Body of pancreas (tissue), 4 donors: ENCODE data around the gene PCDHB1. TPM values are rescaled to one million over a fixed set of nuclear protein-coding genes. Genes with fewer than 3 reads are reported as not detected.

Source experiments
- ATAC-seq: fragments of 150-250 bp; one replicate; pipeline ENCODE4 v1.9.1; 2016
- DNase-seq, 4 donors: peaks; one replicate each; pipeline ENCODE4 v3.0.0-alpha.2; 2019
- H3K27ac ChIP-seq, 4 donors: fragments of 200-600 bp; sonication (generic); 1 replicate in 3 of 4; 2 replicates in 1 of 4; pipeline versions ENCODE4 v1.5.1 to v1.6.1; 2016 to 2019; ENCODE audit warnings: mild to moderate bottlenecking in 1 of 4, mixed read lengths in 1 of 4, moderate library complexity in 1 of 4
- H3K27me3 ChIP-seq, 2 donors: fragments of 200-600 bp; sonication (generic); one replicate each; pipeline ENCODE4 v1.6.0; 2016; ENCODE audit warnings: mild to moderate bottlenecking in 1 of 2
- H3K36me3 ChIP-seq, 2 donors: fragments of 200-600 bp; sonication (generic); replicated peaks in 1 of 2; 2 replicates each; pipeline ENCODE4 v1.5.1; 2016; ENCODE audit warnings: low read depth in 2 of 2; ENCODE audit not compliant: insufficient read depth in 1 of 2
- H3K4me1 ChIP-seq: fragments of 200-600 bp; sonication (generic); one replicate; pipeline ENCODE4 v1.6.0; 2016
- H3K4me3 ChIP-seq, 2 donors: fragments of 200-600 bp; sonication (generic); 1 replicate in 1 of 2; 2 replicates in 1 of 2; pipeline ENCODE4 v1.5.1; 2016 to 2019
- H3K9me3 ChIP-seq, 3 donors: fragments of 200-600 bp; sonication (generic); 1 replicate in 2 of 3; 2 replicates in 1 of 3; pipeline ENCODE4 v1.5.1; 2016
- POLR2A ChIP-seq, 3 donors: fragments of 450-650 bp; IDR thresholded peaks; one replicate each; pipeline ENCODE4 v1.6.1; 2016; ENCODE audit warnings: antibody characterized with exemption in 3 of 3, mild to moderate bottlenecking in 2 of 3
- WGBS, 2 donors: methylation state at CpG; one replicate each; pipeline ENCODE4 v1.1.5; 2017; 5-methylcytosine and 5-hydroxymethylcytosine counted together
- intact Hi-C: fragments of 100-400 bp; cut with DNase I; formaldehyde crosslinking; loops from one replicate; pipeline ENCODE4 v1.15.1; 2023
- total RNA-seq, 2 donors: library from RNA; depleted of rRNA; stranded (reverse); fragments of >200 nt; gene quantifications; one replicate each; pipeline ENCODE4 v1.1.0, GENCODE V29; 2016
- TF ChIP-seq, protein P1 (sequence below), 7 experiments: fragments of 450-650 bp in 4 of 7; fragments of 200-600 bp in 3 of 7; sonication (generic) in 3 of 7; IDR thresholded peaks; one replicate each; pipeline ENCODE4 v1.5.1; 2016 to 2019; ENCODE audit warnings: antibody characterized with exemption in 7 of 7

PCDHB1 gene
- total RNA-seq, 2 donors from 2014 or later = 0.26 to 0.66 TPM

DNA sequence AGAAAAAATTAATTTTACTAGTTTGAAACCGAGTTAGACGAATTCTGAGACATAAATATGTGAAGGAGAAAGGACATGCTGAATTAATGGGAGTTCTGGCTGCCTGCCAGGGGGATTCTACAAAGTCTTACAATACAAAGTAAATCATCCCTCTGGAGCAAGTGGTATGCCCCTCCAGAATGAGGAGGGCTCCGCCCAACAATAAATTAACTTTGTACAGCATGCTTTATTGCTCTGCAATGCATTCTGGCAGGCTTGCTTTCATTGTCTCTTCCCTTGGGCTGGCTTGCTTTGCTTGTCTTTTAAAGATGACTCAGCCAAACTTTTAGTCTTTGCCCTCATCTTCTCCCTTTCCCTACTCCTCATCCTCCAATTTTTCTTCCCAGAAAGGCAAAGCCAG lies 11.7 kb upstream of the PCDHB1 start:
- no peak for TF ChIP-seq POLR2A (IDR thresholded peaks at IDR 0.05)
- TF ChIP-seq, protein P1, sequence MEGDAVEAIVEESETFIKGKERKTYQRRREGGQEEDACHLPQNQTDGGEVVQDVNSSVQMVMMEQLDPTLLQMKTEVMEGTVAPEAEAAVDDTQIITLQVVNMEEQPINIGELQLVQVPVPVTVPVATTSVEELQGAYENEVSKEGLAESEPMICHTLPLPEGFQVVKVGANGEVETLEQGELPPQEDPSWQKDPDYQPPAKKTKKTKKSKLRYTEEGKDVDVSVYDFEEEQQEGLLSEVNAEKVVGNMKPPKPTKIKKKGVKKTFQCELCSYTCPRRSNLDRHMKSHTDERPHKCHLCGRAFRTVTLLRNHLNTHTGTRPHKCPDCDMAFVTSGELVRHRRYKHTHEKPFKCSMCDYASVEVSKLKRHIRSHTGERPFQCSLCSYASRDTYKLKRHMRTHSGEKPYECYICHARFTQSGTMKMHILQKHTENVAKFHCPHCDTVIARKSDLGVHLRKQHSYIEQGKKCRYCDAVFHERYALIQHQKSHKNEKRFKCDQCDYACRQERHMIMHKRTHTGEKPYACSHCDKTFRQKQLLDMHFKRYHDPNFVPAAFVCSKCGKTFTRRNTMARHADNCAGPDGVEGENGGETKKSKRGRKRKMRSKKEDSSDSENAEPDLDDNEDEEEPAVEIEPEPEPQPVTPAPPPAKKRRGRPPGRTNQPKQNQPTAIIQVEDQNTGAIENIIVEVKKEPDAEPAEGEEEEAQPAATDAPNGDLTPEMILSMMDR (IDR thresholded peaks at IDR 0.05) = no peak
- Histone ChIP-seq H3K36me3 (no peaks in the 10 kb centered on the region), H3K4me1 (peaks cover 8% of the 10 kb centered on the region), H3K27me3 (no peaks in the 10 kb centered on the region), H3K9me3 (no peaks in the 10 kb centered on the region), H3K27ac (peak overlapping the region in 3 of 4 donors; percentile 89 to 92 (median 90)), H3K4me3 (peak overlapping the region in 1 of 2 donors; percentile 2)
- peak; percentile 3 to 22 (median 14) for DNase-seq
- no peak for ATAC-seq
- intact Hi-C loops = no loop called here
- 33 to 39% methylated on average over 3 of the region's 3 CpGs for WGBS, 2 donors

DNA sequence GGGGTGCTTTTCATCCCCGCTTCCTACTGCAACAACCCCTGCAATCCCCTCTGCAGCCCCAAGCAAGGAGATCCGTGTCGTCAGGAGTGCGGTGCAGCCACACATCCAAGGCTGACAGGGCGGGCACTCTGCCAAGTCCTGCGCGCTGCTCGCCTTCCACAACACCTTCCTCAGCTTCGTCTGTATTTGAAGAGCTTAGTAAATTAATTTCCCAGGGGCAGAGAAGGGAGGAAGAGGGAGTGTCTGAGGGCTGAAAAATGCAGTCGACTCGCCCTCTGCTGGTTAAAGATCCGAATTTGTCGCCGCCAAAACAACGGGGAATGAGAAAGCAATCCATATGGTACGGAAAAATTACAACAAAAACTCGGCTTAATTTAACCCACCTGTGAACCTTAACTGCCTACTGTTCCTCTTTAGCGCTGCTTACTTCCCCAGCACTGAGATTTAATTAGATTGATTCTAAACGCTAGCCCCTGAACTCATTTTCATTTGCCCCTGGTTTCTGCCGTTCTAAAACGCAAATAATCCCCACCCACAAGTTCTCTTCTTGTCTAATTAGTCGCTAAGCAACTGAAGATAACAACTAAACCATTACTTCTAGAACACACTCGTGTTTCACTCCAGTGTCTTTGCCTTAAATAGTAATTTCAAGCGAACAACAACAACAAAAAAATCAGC lies 10.9 kb upstream of the PCDHB1 start:
- H3K27ac ChIP-seq = peak overlapping the region; percentile 73 to 92 (median 90)
- ATAC-seq (peak; percentile 70), DNase-seq (peak; percentile 64 to 74 (median 72))
- peak overlapping the region; percentile 2 to 19 for H3K4me3 ChIP-seq
- 4 to 7% methylated on average over 24 of the region's 24 CpGs for WGBS, 2 donors
- intact Hi-C loops = no loop called here
- H3K9me3 ChIP-seq = no peaks in the 10 kb centered on the region
- no peaks in the 10 kb centered on the region for H3K27me3 ChIP-seq
- no peaks in the 10 kb centered on the region for H3K36me3 ChIP-seq
- TF ChIP-seq, protein P1 (IDR thresholded peaks at IDR 0.05) = peak; percentile 17 to 85 (median 63)
- TF ChIP-seq POLR2A (IDR thresholded peaks at IDR 0.05) = no peak
- H3K4me1 ChIP-seq = peaks cover 8% of the 10 kb centered on the region

DNA sequence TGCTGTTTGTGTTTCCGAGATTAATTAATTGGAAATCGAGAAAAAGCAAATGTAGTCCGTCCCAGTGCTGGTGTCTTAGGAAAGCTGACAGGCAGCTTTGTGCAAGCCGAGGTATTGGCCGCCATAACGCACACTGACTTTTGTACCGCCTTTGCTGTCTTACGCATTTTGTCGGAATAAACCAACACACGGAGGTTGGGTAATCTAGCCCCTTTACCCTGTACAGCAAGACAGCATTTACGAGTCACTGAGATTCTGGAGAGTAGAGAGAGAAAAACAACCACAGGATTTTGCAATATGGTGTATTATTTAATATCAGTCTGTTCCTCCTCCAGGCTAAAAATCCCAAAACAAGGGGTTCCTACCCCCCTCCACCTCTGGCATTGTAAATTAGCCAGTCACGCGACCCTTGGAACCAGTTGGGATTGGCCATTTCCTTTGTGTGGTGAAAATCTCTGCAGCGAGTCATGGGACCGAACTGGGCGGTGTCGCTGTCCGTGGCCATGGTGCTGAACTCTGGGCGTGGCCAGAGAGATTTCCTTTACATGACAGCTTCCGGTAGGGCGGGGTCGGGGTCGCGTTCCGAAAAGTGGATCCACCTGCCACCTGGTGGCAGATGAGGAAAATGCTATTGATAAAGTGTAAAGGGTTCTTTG lies 10.3 kb upstream of the PCDHB1 start:
- no peaks in the 10 kb centered on the region for H3K36me3 ChIP-seq
- ATAC-seq (peak; percentile 96), DNase-seq (peak; percentile 98 to 99 (median 98))
- TF ChIP-seq POLR2A (IDR thresholded peaks at IDR 0.05) = peak; percentile 87 to 99 (median 98)
- TF ChIP-seq, protein P1 (IDR thresholded peaks at IDR 0.05) = peak; percentile 59 to 96 (median 87)
- H3K9me3 ChIP-seq = no peaks in the 10 kb centered on the region
- H3K27me3 ChIP-seq = no peaks in the 10 kb centered on the region
- peaks cover 8% of the 10 kb centered on the region for H3K4me1 ChIP-seq
- intact Hi-C loops = no loop called here
- H3K4me3 ChIP-seq = peak overlapping the region; percentile 2 to 19
- peak overlapping the region; percentile 73 to 92 (median 90) for H3K27ac ChIP-seq
- 3 to 5% methylated on average over 25 of the region's 25 CpGs for WGBS, 2 donors

DNA sequence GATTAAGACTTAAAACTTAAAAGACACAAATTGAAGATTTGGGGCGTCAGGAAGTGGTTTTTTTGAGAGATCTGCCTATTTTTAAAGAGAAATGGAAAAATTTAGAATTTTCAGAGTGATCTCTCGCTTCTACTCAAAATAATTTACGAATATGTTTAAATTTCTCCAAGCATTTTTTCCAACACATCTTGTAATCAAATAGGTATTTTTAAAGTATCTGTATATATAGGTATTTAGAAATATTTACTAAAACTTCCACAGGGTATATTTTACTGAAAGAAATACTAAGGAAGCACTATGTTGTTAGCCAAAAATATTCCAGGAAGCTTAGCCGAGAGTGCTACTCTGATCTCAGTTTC lies 9.8 kb upstream of the PCDHB1 start:
- no peaks in the 10 kb centered on the region for H3K27me3 ChIP-seq
- DNase-seq (no peak), ATAC-seq (no peak)
- intact Hi-C loops = no loop called here
- no peak overlapping the region for H3K4me3 ChIP-seq
- TF ChIP-seq POLR2A (IDR thresholded peaks at IDR 0.05) = no peak
- TF ChIP-seq, protein P1 (IDR thresholded peaks at IDR 0.05) = no peak
- WGBS, 2 donors = 15 to 17% methylated on average over 4 of the region's 4 CpGs
- peaks cover 8% of the 10 kb centered on the region for H3K4me1 ChIP-seq
- no peaks in the 10 kb centered on the region for H3K9me3 ChIP-seq
- H3K36me3 ChIP-seq = no peaks in the 10 kb centered on the region
- H3K27ac ChIP-seq = no peak overlapping the region
